Hepatocyte (in vitro differentiated cells): Measurements from ENCODE around the gene NDUFV1.

Experiments used
- EZH2 ChIP-seq: fragments of 200-600 bp; sonication (generic); IDR thresholded peaks from 2 replicates; pipeline ENCODE4 v1.6.1; 2016; ENCODE audit warnings: antibody characterized with exemption, mild to moderate bottlenecking, borderline replicate concordance
- TF ChIP-seq, protein P1 (sequence below): fragments of 200-600 bp; sonication (generic); IDR thresholded peaks from 2 replicates; pipeline ENCODE4 v1.5.1; 2016; ENCODE audit warnings: antibody characterized with exemption, mild to moderate bottlenecking; ENCODE audit not compliant: poor library complexity

DNA sequence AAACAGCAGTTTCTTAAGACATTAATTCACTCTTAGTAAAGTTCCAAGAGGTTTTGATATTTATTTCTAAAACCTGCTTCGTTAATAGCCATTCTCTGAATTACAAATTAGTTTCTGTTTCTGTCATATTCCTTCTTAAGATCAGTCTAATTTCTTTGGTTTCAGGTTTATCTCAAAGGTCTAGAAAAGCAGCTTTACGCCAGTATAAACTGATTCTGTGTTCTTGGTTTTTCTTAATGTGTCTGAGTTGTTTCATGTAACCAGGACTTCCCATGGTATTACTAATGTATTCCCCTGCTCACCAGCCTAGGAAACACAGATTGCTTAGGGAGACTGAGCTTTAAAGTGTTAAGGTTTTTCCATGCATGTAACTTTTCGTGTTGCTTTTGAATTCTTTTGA is 50.6 kb downstream of the NDUFV1 start:
- TF ChIP-seq, protein P1, sequence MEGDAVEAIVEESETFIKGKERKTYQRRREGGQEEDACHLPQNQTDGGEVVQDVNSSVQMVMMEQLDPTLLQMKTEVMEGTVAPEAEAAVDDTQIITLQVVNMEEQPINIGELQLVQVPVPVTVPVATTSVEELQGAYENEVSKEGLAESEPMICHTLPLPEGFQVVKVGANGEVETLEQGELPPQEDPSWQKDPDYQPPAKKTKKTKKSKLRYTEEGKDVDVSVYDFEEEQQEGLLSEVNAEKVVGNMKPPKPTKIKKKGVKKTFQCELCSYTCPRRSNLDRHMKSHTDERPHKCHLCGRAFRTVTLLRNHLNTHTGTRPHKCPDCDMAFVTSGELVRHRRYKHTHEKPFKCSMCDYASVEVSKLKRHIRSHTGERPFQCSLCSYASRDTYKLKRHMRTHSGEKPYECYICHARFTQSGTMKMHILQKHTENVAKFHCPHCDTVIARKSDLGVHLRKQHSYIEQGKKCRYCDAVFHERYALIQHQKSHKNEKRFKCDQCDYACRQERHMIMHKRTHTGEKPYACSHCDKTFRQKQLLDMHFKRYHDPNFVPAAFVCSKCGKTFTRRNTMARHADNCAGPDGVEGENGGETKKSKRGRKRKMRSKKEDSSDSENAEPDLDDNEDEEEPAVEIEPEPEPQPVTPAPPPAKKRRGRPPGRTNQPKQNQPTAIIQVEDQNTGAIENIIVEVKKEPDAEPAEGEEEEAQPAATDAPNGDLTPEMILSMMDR: no peak
- no peak for TF ChIP-seq EZH2
